ENCODE measurements around the gene USP43. TPM values are rescaled to one million over a fixed set of nuclear protein-coding genes. Genes with fewer than 3 reads are reported as not detected.

Gene USP43
- total and polyA plus RNA-seq, 10 of the 15 experiments (the other 5 are each of a cell fraction or from before 2014, with no cell fraction given), result 0.94 TPM; not detected in 9

DNA sequence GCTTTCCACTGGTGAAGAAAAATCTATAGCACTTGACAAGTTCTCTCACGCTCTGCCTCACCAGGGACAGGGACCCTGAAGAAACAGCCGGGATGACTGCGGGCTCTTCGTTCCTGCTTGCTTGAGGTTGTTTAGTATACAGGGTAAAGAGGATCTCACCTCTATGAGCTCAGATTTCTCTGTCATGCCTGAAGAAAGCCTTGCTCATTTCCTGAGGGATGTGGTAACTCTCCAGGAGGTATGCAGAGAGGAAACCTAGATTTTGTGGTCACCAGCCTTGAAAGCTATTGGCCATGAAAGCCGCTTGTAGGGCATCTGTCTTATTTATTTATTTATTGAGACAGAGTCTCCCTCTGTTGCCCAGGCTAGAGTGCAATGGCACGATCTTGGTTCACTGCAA, 23.2 kb downstream of the USP43 start (continued):
- no peak for TF ChIP-seq NRF1 (conservative IDR thresholded peaks at IDR 0.05; ENCODE audit: low read depth, low read length)
- TF ChIP-seq CHD4 (IDR thresholded peaks at IDR 0.05), result no peak
- TF ChIP-seq PML (IDR thresholded peaks at IDR 0.05; ENCODE audit: low read length), result no peak
- TF ChIP-seq NFXL1 (IDR thresholded peaks at IDR 0.05; ENCODE audit: borderline replicate concordance), result no peak
- TF ChIP-seq SUPT20H (IDR thresholded peaks at IDR 0.05; ENCODE audit: borderline replicate concordance, control insufficient read depth, low read depth, low read length), result no peak

DNA sequence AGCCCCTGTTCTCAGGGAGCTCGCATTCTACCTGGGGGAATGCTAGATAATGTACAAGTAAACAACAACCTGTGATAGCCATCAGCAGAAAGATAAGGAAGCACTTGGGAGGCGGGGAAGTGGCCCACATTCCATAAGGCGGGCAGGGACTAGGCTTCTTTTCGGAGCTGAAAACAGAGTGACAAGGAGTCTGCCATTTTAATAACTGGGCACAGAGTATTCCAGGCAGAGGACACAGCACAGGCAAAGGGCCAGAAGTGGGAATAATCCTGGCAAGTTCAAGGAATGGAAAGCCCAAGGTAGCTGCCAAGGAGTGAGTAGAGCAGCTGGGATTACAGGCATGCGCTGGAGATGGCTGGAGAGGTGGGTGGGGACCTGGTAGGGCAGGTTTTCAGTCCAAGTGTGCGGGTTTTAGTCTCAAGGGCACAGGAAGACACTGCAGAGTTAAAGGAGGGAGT, 24.3 kb downstream of the USP43 start:
- intact Hi-C loops (cut with micrococcal nuclease; ENCODE audit: unreplicated experiment), result no loop called here
- H3K27ac ChIP-seq (ENCODE audit: control insufficient read depth, insufficient read depth), result no peak overlapping the region
- no peaks in the 10 kb centered on the region for H3K9me3 ChIP-seq (replicated peaks; ENCODE audit: control insufficient read depth, insufficient read depth, low read length)
- FAIRE-seq (no peak), ATAC-seq (no peak), DNase-seq (ENCODE audit: low read depth, low spot score) (no peak)
- ChIA-PET CTCF (no interaction called here), RAD21 (ENCODE audit: unreplicated experiment) (no interaction called here), POLR2A (no interaction called here), SMC1A (ENCODE audit: uncharacterized antibody, unreplicated experiment) (no interaction called here)
- no peaks in the 10 kb centered on the region for H3K4me1 ChIP-seq (ENCODE audit: control insufficient read depth, insufficient read depth, low read length)
- no peaks in the 10 kb centered on the region for H3K27me3 ChIP-seq (replicated peaks in 1 of 2; ENCODE audit: control insufficient read depth in 2 of 2, insufficient read depth in 2 of 2, low read length in 1 of 2)
- no peak overlapping the region for H3K4me2 ChIP-seq (ENCODE audit: control insufficient read depth, insufficient read depth)
- H3K4me3 ChIP-seq, result no peak overlapping the region
- no peaks in the 10 kb centered on the region for H3K79me2 ChIP-seq (ENCODE audit: control insufficient read depth, insufficient read depth, low read length)
- no peaks in the 10 kb centered on the region for H3K36me3 ChIP-seq (ENCODE audit: control insufficient read depth in 2 of 2, insufficient read depth in 2 of 2, low read length in 1 of 2)
- in situ Hi-C loops (cut with MboI), result no loop called here
- no TSS peak for BruUV-seq (replicated peaks)
- H3K9ac ChIP-seq (ENCODE audit: control insufficient read depth, insufficient read depth, low read length), result no peak overlapping the region
- WGBS (ENCODE audit: insufficient coverage, insufficient replicate concordance, low lambda C conversion rate, missing lambda C conversion rate), result 22% methylated on average over 6 of the region's 6 CpGs
- no peaks in the 10 kb centered on the region for H4K20me1 ChIP-seq (ENCODE audit: control insufficient read depth, insufficient read depth)
- H2AFZ ChIP-seq (ENCODE audit: control insufficient read depth, low read depth, low read length), result no peak overlapping the region
- TF ChIP-seq NBN (IDR thresholded peaks at IDR 0.05), result no peak
- TF ChIP-seq, protein P1, sequence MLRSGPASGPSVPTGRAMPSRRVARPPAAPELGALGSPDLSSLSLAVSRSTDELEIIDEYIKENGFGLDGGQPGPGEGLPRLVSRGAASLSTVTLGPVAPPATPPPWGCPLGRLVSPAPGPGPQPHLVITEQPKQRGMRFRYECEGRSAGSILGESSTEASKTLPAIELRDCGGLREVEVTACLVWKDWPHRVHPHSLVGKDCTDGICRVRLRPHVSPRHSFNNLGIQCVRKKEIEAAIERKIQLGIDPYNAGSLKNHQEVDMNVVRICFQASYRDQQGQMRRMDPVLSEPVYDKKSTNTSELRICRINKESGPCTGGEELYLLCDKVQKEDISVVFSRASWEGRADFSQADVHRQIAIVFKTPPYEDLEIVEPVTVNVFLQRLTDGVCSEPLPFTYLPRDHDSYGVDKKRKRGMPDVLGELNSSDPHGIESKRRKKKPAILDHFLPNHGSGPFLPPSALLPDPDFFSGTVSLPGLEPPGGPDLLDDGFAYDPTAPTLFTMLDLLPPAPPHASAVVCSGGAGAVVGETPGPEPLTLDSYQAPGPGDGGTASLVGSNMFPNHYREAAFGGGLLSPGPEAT (IDR thresholded peaks at IDR 0.05; ENCODE audit: low read depth), result no peak
- no peak for TF ChIP-seq POLR2AphosphoS2 (IDR thresholded peaks at IDR 0.05; ENCODE audit: low read depth, low read length)
- TF ChIP-seq, protein P2, sequence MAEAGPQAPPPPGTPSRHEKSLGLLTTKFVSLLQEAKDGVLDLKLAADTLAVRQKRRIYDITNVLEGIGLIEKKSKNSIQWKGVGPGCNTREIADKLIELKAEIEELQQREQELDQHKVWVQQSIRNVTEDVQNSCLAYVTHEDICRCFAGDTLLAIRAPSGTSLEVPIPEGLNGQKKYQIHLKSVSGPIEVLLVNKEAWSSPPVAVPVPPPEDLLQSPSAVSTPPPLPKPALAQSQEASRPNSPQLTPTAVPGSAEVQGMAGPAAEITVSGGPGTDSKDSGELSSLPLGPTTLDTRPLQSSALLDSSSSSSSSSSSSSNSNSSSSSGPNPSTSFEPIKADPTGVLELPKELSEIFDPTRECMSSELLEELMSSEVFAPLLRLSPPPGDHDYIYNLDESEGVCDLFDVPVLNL (IDR thresholded peaks at IDR 0.05; ENCODE audit: low read depth, low read length), result no peak
- TF ChIP-seq, protein P3, sequence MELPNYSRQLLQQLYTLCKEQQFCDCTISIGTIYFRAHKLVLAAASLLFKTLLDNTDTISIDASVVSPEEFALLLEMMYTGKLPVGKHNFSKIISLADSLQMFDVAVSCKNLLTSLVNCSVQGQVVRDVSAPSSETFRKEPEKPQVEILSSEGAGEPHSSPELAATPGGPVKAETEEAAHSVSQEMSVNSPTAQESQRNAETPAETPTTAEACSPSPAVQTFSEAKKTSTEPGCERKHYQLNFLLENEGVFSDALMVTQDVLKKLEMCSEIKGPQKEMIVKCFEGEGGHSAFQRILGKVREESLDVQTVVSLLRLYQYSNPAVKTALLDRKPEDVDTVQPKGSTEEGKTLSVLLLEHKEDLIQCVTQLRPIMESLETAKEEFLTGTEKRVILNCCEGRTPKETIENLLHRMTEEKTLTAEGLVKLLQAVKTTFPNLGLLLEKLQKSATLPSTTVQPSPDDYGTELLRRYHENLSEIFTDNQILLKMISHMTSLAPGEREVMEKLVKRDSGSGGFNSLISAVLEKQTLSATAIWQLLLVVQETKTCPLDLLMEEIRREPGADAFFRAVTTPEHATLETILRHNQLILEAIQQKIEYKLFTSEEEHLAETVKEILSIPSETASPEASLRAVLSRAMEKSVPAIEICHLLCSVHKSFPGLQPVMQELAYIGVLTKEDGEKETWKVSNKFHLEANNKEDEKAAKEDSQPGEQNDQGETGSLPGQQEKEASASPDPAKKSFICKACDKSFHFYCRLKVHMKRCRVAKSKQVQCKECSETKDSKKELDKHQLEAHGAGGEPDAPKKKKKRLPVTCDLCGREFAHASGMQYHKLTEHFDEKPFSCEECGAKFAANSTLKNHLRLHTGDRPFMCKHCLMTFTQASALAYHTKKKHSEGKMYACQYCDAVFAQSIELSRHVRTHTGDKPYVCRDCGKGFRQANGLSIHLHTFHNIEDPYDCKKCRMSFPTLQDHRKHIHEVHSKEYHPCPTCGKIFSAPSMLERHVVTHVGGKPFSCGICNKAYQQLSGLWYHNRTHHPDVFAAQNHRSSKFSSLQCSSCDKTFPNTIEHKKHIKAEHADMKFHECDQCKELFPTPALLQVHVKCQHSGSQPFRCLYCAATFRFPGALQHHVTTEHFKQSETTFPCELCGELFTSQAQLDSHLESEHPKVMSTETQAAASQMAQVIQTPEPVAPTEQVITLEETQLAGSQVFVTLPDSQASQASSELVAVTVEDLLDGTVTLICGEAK (IDR thresholded peaks at IDR 0.05; ENCODE audit: borderline replicate concordance), result no peak
- TF ChIP-seq JUND (IDR thresholded peaks at IDR 0.05; ENCODE audit: low read depth, low read length), result no peak
- no peak for TF ChIP-seq PAX5 (IDR thresholded peaks at IDR 0.05; ENCODE audit: borderline replicate concordance, low read depth, low read length)
- TF ChIP-seq, protein P4, sequence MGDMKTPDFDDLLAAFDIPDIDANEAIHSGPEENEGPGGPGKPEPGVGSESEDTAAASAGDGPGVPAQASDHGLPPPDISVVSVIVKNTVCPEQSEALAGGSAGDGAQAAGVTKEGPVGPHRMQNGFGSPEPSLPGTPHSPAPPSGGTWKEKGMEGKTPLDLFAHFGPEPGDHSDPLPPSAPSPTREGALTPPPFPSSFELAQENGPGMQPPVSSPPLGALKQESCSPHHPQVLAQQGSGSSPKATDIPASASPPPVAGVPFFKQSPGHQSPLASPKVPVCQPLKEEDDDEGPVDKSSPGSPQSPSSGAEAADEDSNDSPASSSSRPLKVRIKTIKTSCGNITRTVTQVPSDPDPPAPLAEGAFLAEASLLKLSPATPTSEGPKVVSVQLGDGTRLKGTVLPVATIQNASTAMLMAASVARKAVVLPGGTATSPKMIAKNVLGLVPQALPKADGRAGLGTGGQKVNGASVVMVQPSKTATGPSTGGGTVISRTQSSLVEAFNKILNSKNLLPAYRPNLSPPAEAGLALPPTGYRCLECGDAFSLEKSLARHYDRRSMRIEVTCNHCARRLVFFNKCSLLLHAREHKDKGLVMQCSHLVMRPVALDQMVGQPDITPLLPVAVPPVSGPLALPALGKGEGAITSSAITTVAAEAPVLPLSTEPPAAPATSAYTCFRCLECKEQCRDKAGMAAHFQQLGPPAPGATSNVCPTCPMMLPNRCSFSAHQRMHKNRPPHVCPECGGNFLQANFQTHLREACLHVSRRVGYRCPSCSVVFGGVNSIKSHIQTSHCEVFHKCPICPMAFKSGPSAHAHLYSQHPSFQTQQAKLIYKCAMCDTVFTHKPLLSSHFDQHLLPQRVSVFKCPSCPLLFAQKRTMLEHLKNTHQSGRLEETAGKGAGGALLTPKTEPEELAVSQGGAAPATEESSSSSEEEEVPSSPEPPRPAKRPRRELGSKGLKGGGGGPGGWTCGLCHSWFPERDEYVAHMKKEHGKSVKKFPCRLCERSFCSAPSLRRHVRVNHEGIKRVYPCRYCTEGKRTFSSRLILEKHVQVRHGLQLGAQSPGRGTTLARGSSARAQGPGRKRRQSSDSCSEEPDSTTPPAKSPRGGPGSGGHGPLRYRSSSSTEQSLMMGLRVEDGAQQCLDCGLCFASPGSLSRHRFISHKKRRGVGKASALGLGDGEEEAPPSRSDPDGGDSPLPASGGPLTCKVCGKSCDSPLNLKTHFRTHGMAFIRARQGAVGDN (IDR thresholded peaks at IDR 0.05), result no peak
